Naive B cell (primary cell): Measurements from ENCODE around the gene STIM2. TPM values are rescaled to one million over a fixed set of nuclear protein-coding genes. Genes with fewer than 3 reads are reported as not detected.
"Not testable (repeated sequence)": the region's sequence is repeated elsewhere in the genome, so short reads cannot be mapped to it uniquely, and the experiment has no call there.

Source experiments
- ATAC-seq, 2 donors: fragments of 150-1000 bp; cut with Tn5 transposase; 2 replicates each; pipeline ENCODE4 v1.10.0; 2021; ENCODE audit warnings: low read depth in 2 of 2, mild to moderate bottlenecking in 2 of 2, moderate library complexity in 2 of 2
- DNase-seq: peaks from one replicate; pipeline ENCODE4 v3.0.0; 2022
- H3K27ac Mint-ChIP-seq, 6 donors: one replicate each; pipeline ENCODE4 v1.8.0; 2020 to 2022; ENCODE audit warnings: mild to moderate bottlenecking in 6 of 6, mixed read lengths in 6 of 6, moderate library complexity in 5 of 6, inconsistent platforms in 2 of 6
- H3K27me3 Mint-ChIP-seq, 3 donors: one replicate each; pipeline ENCODE4 v1.8.0; 2021 to 2022; ENCODE audit warnings: mixed read lengths in 3 of 3, mild to moderate bottlenecking in 1 of 3
- H3K36me3 Mint-ChIP-seq, 2 donors: one replicate each; pipeline ENCODE4 v1.8.0; 2020 to 2022; ENCODE audit warnings: mixed read lengths in 2 of 2, inconsistent platforms in 1 of 2, mild to moderate bottlenecking in 1 of 2
- H3K4me1 Mint-ChIP-seq, 3 donors: one replicate each; pipeline ENCODE4 v1.8.0; 2020 to 2022; ENCODE audit warnings: mixed read lengths in 3 of 3, inconsistent platforms in 1 of 3, mild to moderate bottlenecking in 1 of 3, moderate library complexity in 1 of 3
- H3K4me3 Mint-ChIP-seq, 8 donors: one replicate each; pipeline ENCODE4 v1.8.0; 2020 to 2022; ENCODE audit warnings: mild to moderate bottlenecking in 8 of 8, mixed read lengths in 8 of 8, moderate library complexity in 8 of 8, inconsistent platforms in 2 of 8
- H3K9me3 Mint-ChIP-seq, 7 donors: one replicate each; pipeline ENCODE4 v1.8.0; 2020 to 2022; ENCODE audit warnings: mixed read lengths in 7 of 7, mild to moderate bottlenecking in 5 of 7, inconsistent platforms in 2 of 7, moderate library complexity in 1 of 7
- polyA plus RNA-seq, 6 donors: library from polyadenylated mRNA; unstranded; fragments of 300-500 nt; fragmentation: Illumina TruSeq; gene quantifications; one replicate each; pipeline ENCODE4 v1.2.3, GENCODE V29; 2021; ENCODE audit warnings: low read depth in 6 of 6

Gene STIM2
- polyA plus RNA-seq, 6 donors from 2014 or later = 35.5 to 63.2 (median 46.0) TPM

- Mint-ChIP-seq H3K36me3 (peaks cover 24 to 25% of the 10 kb centered on the region in 2 donors), H3K4me1 (peaks cover 6 to 13% (median 12%) of the 10 kb centered on the region in 3 donors), H3K9me3 (no peaks in the 10 kb centered on the region), H3K4me3 (no peak overlapping the region), H3K27ac (no peak overlapping the region), H3K27me3 (no peaks in the 10 kb centered on the region)
- DNase-seq = no peak
- ATAC-seq = no peak
Measured at GRCh38 chr4:27022963-27023362, 162.3 kb downstream of the STIM2 start.

- peaks cover 6 to 13% (median 13%) of the 10 kb centered on the region in 3 donors for H3K4me1 Mint-ChIP-seq
- H3K4me3 Mint-ChIP-seq = no peak overlapping the region
- H3K9me3 Mint-ChIP-seq = no peaks in the 10 kb centered on the region
- H3K27me3 Mint-ChIP-seq = no peaks in the 10 kb centered on the region
- ATAC-seq (no peak), DNase-seq (no peak)
- H3K36me3 Mint-ChIP-seq = peaks cover 20 to 21% of the 10 kb centered on the region in 2 donors
- H3K27ac Mint-ChIP-seq = no peak overlapping the region
Measured at GRCh38 chr4:27023366-27023765, 162.7 kb downstream of the STIM2 start.

- DNase-seq (no peak), ATAC-seq (no peak)
- no peaks in the 10 kb centered on the region for H3K27me3 Mint-ChIP-seq
- H3K27ac Mint-ChIP-seq = peak overlapping the region in 2 of 6 donors; percentile 53 to 84
- no peak overlapping the region for H3K4me3 Mint-ChIP-seq
- peaks cover 6 to 13% (median 13%) of the 10 kb centered on the region in 3 donors for H3K4me1 Mint-ChIP-seq
- H3K9me3 Mint-ChIP-seq = no peaks in the 10 kb centered on the region
- peaks cover 16 to 17% of the 10 kb centered on the region in 2 donors for H3K36me3 Mint-ChIP-seq
Measured at GRCh38 chr4:27024805-27025204, 164.2 kb downstream of the STIM2 start.

- no peak for DNase-seq
- Mint-ChIP-seq H3K4me3 (no peak overlapping the region), H3K9me3 (no peaks in the 10 kb centered on the region), H3K27me3 (no peaks in the 10 kb centered on the region), H3K27ac (peak overlapping the region in 4 of 6 donors; percentile 54 to 80 (median 71)), H3K36me3 (peaks cover 0 to 4% of the 10 kb centered on the region in 2 donors), H3K4me1 (peaks cover 6 to 13% (median 7%) of the 10 kb centered on the region in 3 donors)
- peak in 1 of 2 donors; percentile 41 for ATAC-seq
Measured at GRCh38 chr4:27027428-27027827, 166.8 kb downstream of the STIM2 start.

- not testable (repeated sequence) for H3K4me3 Mint-ChIP-seq, H3K27ac Mint-ChIP-seq, H3K4me1 Mint-ChIP-seq, ATAC-seq, DNase-seq
- peaks cover 0 to 14% (median 6%) of the 10 kb centered on the region in 7 donors for H3K9me3 Mint-ChIP-seq
- peaks cover 4 to 15% of the 10 kb centered on the region in 2 donors for H3K36me3 Mint-ChIP-seq
- peaks cover 0 to 17% (median 10%) of the 10 kb centered on the region in 3 donors for H3K27me3 Mint-ChIP-seq
Measured at GRCh38 chr4:27035127-27035526, 174.5 kb downstream of the STIM2 start.

GRCh38 chr4:27040356-27040755 lies 179.7 kb downstream of the STIM2 start:
- ATAC-seq = no peak
- DNase-seq = no peak
- H3K36me3 Mint-ChIP-seq = peaks cover 17 to 26% of the 10 kb centered on the region in 2 donors
- H3K9me3 Mint-ChIP-seq = peaks cover 3 to 25% (median 22%) of the 10 kb centered on the region in 7 donors
- no peak overlapping the region for H3K27ac Mint-ChIP-seq
- peaks cover 5 to 10% (median 10%) of the 10 kb centered on the region in 3 donors for H3K4me1 Mint-ChIP-seq
- no peak overlapping the region for H3K4me3 Mint-ChIP-seq
- H3K27me3 Mint-ChIP-seq = peaks cover 10 to 35% (median 24%) of the 10 kb centered on the region in 3 donors

- peaks cover 18 to 42% (median 31%) of the 10 kb centered on the region in 3 donors for H3K27me3 Mint-ChIP-seq
- H3K36me3 Mint-ChIP-seq = peaks cover 11 to 17% of the 10 kb centered on the region in 2 donors
- no peak overlapping the region for H3K27ac Mint-ChIP-seq
- H3K4me3 Mint-ChIP-seq = no peak overlapping the region
- peaks cover 5 to 10% (median 10%) of the 10 kb centered on the region in 3 donors for H3K4me1 Mint-ChIP-seq
- peaks cover 3 to 19% (median 14%) of the 10 kb centered on the region in 7 donors for H3K9me3 Mint-ChIP-seq
- DNase-seq = no peak
- no peak for ATAC-seq
Measured at GRCh38 chr4:27042411-27042810, 181.8 kb downstream of the STIM2 start.

- Mint-ChIP-seq H3K36me3 (peaks cover 11 to 14% of the 10 kb centered on the region in 2 donors), H3K4me1 (peaks cover 5 to 10% (median 10%) of the 10 kb centered on the region in 3 donors), H3K9me3 (peaks cover 3 to 19% (median 14%) of the 10 kb centered on the region in 7 donors), H3K27ac (no peak overlapping the region), H3K4me3 (no peak overlapping the region), H3K27me3 (peaks cover 18 to 48% (median 39%) of the 10 kb centered on the region in 3 donors)
- ATAC-seq = no peak
- DNase-seq = no peak
Measured at GRCh38 chr4:27043200-27043599, 182.6 kb downstream of the STIM2 start.

GRCh38 chr4:27046851-27047250 lies 186.2 kb downstream of the STIM2 start:
- Mint-ChIP-seq H3K9me3 (peaks cover 3 to 19% (median 15%) of the 10 kb centered on the region in 7 donors), H3K27me3 (peaks cover 33 to 73% (median 58%) of the 10 kb centered on the region in 3 donors), H3K36me3 (peaks cover 11 to 14% of the 10 kb centered on the region in 2 donors), H3K27ac (no peak overlapping the region), H3K4me3 (no peak overlapping the region), H3K4me1 (peaks cover 0 to 6% (median 3%) of the 10 kb centered on the region in 3 donors)
- DNase-seq = no peak
- ATAC-seq = no peak

- Mint-ChIP-seq H3K9me3 (peaks cover 3 to 15% (median 12%) of the 10 kb centered on the region in 7 donors), H3K36me3 (peaks cover 10% of the 10 kb centered on the region in 2 donors), H3K27me3 (peaks cover 28 to 87% (median 64%) of the 10 kb centered on the region in 3 donors), H3K4me1 (peaks cover 0 to 6% (median 3%) of the 10 kb centered on the region in 3 donors), H3K27ac (no peak overlapping the region), H3K4me3 (peak overlapping the region in 6 of 8 donors; percentile 16 to 62 (median 41))
- ATAC-seq (no peak), DNase-seq (peak; percentile 16)
Measured at GRCh38 chr4:27048429-27049238, 188.0 kb downstream of the STIM2 start.

GRCh38 chr4:27049239-27049829 lies 188.7 kb downstream of the STIM2 start:
- Mint-ChIP-seq H3K36me3 (peaks cover 3 to 9% of the 10 kb centered on the region in 2 donors), H3K4me3 (peak overlapping the region in 1 of 8 donors; percentile 40), H3K27ac (no peak overlapping the region), H3K9me3 (peaks cover 0 to 8% (median 7%) of the 10 kb centered on the region in 7 donors), H3K27me3 (peaks cover 26 to 83% (median 61%) of the 10 kb centered on the region in 3 donors), H3K4me1 (peaks cover 0 to 6% (median 3%) of the 10 kb centered on the region in 3 donors)
- DNase-seq = no peak
- ATAC-seq = no peak

- Mint-ChIP-seq H3K4me3 (no peak overlapping the region), H3K9me3 (peaks cover 0 to 3% (median 0%) of the 10 kb centered on the region in 7 donors), H3K4me1 (peaks cover 0 to 6% (median 3%) of the 10 kb centered on the region in 3 donors), H3K36me3 (no peaks in the 10 kb centered on the region), H3K27me3 (peaks cover 36 to 77% (median 60%) of the 10 kb centered on the region in 3 donors), H3K27ac (no peak overlapping the region)
- ATAC-seq (no peak), DNase-seq (no peak)
Measured at GRCh38 chr4:27050731-27051130, 190.1 kb downstream of the STIM2 start.

- Mint-ChIP-seq H3K27ac (no peak overlapping the region), H3K27me3 (peaks cover 37 to 46% (median 40%) of the 10 kb centered on the region in 3 donors), H3K4me3 (no peak overlapping the region), H3K4me1 (no peaks in the 10 kb centered on the region), H3K36me3 (no peaks in the 10 kb centered on the region), H3K9me3 (peaks cover 0 to 2% (median 0%) of the 10 kb centered on the region in 7 donors)
- DNase-seq = no peak
- ATAC-seq = no peak
Measured at GRCh38 chr4:27055221-27055760, 194.7 kb downstream of the STIM2 start.
